ENCODE results near the gene MAP3K9.

- no peak for TF ChIP-seq CTCF (IDR thresholded peaks at IDR 0.05)
- TF ChIP-seq POLR2AphosphoS5 (IDR thresholded peaks at IDR 0.05), result no peak
- TF ChIP-seq POLR2A (IDR thresholded peaks at IDR 0.05), result no peak
- no peak for TF ChIP-seq EP300 (IDR thresholded peaks at IDR 0.05; ENCODE audit: low read depth)
Observed at GRCh38 chr14:70814466-70814865, 5.2 kb upstream of the MAP3K9 start.
